GM19351 (cell line): ENCODE data around the gene CD79A.

Source experiments
- ATAC-seq: cut with Tn5 transposase; IDR thresholded peaks from one replicate; pipeline ENCODE4 v1.9.1; 2021; ENCODE audit warnings: mild to moderate bottlenecking, moderate library complexity; ENCODE audit not compliant: unreplicated experiment

CD79A gene

DNA sequence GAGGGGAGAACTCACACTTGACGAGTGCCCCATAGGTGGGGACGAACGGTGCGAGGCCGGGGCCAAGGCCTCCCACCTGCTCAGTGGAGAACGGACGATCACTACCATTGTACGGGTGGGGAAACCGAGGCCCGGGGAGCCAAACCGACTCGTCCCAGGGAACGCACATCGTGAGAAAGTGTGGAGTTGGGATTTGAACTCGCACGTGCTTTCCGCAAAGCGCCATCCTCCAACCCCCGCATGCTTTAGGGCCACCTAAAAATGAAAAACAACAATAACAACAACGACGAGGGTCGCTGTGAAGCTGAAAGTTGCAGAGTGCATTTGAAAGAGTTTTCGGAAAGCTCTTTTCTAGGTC, 6.4 kb downstream of the CD79A start:
- ATAC-seq, result no peak

- peak; percentile 85 for ATAC-seq
Observed at GRCh38 chr19:41883821-41884733, 7.0 kb downstream of the CD79A start.

DNA sequence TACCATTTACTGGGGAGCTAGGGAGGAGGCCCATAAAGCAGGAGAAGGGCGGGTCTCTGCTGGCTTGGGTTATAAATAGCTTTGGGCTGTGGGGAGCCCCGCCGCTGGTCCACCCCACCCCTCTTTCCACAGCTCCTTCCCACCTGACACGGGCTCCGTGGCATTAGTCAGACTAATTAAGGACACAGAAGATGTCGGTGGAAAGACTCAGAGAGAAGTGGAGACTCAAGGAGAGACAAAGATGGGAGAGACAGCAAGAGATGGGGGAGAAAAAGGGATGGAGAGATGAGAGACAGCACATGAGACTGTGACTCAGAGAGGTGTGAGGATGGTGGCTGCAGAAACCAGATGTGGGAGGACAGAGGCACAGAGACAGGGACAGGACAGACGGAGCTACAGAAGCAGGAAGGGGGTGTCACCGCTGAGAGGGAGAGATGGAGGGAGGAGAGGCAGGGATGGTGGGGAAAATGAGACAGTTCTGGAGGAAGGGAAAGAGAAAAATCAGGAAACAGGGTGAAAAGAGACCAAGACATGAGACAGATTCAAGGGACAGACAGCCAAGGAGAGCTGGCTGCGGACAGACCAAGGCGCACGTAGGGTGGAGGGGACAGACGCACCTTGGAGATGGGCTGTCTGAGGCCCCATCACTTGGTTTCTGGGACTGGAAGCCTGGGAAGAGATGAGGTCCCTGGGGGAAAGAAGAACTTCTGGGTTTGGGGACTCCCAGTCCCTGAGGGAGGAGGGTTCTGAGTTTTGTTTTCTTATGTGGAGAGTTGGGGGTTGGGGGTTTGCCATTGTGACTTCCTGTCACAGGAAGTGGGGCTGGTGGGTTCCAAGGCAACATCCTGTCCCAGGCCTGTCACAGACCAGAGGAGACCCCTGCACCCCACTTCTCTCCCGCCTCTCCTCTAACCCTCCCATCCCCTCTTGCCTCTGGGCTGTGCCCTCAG, 10.0 kb downstream of the CD79A start:
- ATAC-seq, result no peak

- ATAC-seq, result no peak
Observed at GRCh38 chr19:41887711-41888382, 10.8 kb downstream of the CD79A start.

GRCh38 chr19:41888926-41889325, 11.8 kb downstream of the CD79A start:
- ATAC-seq, result no peak

DNA sequence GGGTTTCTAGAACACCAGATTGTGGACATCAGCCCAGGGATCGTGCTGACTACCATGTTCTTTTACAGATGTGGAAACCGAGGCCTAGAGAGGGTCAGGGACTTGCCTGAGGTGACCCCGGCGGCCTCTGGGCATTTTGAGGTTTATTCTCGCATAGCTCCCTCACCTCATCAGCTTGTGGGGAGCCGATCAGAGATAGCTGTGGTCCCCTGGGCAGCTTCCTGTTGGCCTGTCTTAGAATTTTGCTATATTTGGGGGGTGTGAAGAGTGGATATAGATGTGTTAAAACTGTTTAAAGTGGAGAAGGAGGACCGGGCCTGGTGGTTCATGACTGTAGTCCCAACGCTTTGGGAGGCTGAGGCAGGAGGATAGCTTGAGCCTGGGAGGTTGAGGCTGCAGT, 12.8 kb downstream of the CD79A start:
- no peak for ATAC-seq

- no peak for ATAC-seq
Observed at GRCh38 chr19:41890936-41891335, 13.9 kb downstream of the CD79A start.

DNA sequence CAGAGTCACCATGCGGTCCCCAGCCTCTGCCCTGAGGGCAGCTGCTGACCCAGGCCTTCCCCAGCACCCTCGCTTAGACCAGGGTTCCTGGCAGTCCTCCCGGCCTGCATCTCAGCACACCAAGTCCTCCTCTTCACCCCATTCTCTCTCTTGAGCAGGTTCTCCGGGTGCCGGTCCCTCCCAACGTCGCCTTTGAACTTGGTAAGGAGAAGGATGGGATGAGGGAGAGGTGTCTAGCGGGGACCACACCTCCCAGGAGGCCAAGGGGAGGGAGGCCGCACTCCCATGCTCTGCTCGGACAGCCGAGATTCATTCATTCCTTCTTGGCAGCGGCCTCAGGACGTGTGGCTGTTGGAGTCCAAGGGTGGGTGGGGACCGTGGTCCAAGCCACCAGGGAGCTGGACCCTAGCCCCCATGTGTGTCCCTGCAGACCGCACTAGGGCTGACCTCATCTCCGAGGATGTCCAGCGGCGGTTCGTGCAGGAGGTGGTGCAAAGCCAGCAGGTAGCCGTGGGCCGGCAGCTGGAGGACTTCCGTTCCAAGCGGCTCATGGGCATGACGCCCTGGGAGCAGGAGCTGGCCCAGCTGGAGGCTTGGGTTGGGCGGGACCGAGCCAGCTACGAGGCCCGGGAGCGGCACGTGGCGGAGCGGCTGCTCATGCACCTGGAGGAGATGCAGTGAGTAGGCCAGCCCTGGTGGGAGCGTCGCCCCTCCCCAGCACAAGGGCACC, 15.3 kb downstream of the CD79A start:
- ATAC-seq, result no peak

DNA sequence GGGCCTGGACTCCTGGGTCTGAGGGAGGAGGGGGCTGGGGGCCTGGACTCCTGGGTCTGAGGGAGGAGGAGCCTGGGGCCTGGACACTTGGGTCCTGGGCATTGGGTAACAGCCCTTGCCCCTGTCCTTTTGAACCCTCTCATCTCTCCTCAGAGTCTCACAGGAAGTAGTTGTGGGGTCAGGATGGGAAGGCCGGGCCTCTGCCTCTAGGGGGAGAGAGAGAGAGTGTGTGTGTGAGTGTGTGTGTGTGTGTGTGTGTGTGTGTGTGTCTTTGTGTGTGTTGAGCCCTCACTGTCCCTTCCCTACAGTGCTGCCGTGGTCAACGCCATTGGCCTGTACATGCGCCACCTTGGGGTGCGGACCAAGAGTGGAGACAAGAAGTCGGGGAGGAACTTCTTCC, 16.8 kb downstream of the CD79A start:
- no peak for ATAC-seq

DNA sequence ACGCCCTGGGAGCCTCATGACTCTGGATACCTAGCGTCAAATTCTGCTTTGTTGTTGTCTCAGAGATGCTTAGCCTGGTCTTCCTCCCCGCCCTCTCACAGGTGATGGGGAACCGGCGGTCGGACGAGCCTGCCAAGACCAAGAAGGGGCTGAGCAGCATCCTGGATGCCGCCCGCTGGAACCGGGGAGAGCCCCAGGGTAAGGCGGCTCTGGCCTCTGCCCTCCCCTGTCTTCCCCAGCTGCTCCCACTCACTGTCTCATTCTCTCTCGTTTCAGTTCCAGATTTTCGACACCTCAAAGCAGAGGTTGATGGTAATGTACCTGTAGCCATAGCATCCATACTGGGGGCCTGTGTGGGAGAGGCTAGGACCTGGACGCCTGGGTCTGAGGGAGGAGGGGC, 17.3 kb downstream of the CD79A start:
- ATAC-seq, result no peak

DNA sequence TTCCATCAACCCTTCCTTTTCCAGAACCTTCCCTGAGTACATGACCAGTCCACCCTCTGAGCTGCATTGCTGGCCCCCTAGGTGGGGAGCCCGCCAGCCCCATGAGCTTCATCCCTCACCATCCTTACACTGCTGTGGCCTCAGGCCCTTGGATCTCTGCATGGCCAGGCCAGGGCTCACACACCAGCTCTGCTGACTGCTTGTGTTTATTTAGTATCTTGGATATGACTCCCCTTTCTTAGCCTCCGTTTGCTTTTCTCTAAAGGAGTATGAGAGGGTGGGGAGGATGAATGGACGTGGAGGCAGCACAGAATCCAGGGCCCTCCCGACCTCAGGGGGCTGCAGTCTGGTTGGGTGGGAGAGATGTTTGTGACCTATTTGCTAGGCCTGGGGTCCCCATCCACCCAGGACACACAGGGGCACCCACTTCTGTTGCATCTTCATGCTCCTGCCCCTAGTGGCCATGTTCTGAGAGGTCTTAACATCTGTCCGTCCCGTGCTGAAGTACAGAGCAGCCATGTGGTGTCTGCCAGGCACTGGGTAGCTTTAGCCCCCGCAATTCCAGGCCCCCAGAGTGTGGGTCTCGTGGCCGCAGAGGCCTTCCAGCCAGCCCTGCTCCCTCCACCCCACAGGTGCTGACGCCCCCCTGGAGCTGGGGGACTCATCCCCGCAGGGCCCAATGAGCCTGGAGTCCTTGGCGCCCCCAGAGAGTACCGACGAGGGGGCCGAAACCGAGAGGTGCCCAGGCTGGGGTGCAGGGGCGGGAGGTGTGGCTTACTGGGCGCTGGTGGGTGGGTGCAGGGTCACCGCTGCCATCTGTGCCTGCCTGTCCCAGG, 18.9 kb downstream of the CD79A start:
- ATAC-seq, result no peak

DNA sequence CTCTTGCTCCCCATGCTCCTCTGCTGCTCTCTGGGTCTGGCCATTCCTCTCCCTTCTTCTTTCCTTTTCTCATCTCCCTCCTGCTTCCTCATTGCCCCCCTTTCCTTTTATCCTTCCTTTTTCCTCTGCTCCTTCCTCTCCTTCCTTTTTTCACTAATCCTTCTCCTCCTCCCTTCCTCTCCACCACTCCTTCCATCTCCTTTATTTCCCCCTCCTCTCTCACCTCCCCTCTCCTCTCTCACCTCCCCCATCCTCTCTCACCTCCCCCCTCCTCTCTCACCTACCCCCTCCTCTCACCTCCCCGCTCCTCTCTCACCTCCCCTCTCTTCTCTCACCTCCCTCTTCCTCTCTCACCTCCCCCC, 19.5 kb downstream of the CD79A start:
- ATAC-seq, result no peak

GRCh38 chr19:41897181-41897580, 20.1 kb downstream of the CD79A start:
- no peak for ATAC-seq

DNA sequence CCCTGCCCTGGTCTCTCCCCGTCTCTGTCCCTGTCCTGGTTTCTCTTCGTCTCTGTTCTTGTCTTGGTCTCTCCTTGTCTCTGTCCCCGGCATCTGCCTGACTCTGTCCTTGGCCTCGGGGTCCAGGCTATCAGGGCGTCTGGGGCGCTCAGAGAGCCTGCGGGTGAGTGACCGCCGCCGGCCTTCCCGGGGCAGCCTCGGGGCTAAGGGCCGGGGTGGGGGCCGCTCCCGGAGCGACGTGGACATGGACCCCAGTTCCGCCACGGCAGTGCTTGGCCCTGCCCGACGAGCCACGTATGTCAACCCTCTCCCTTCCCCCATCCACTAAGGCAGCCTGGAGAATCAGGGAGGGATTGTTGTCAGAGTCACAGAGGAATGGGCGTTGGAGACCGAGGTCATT, 20.7 kb downstream of the CD79A start:
- no peak for ATAC-seq

DNA sequence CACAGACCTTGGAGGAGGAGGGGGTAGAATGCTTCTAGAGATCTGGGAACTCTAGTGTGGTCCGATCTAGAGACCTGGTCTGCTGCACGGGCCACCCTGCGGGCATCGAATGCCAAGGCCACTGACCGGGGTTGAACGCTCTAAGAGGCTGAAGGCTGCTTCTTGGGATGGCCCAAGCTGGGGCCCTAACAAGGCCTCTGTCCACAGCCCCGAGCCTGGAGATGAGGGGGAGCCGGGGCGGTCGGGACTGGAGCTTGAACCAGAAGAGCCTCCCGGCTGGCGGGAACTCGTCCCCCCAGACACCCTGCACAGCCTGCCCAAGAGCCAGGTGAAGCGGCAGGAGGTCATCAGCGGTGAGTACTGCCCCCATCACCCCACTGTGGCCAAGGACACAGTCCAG, 21.2 kb downstream of the CD79A start:
- no peak for ATAC-seq

- ATAC-seq, result no peak
Observed at GRCh38 chr19:41901707-41902360, 24.8 kb downstream of the CD79A start.

- no peak for ATAC-seq
Observed at GRCh38 chr19:41902594-41902993, 25.5 kb downstream of the CD79A start.

DNA sequence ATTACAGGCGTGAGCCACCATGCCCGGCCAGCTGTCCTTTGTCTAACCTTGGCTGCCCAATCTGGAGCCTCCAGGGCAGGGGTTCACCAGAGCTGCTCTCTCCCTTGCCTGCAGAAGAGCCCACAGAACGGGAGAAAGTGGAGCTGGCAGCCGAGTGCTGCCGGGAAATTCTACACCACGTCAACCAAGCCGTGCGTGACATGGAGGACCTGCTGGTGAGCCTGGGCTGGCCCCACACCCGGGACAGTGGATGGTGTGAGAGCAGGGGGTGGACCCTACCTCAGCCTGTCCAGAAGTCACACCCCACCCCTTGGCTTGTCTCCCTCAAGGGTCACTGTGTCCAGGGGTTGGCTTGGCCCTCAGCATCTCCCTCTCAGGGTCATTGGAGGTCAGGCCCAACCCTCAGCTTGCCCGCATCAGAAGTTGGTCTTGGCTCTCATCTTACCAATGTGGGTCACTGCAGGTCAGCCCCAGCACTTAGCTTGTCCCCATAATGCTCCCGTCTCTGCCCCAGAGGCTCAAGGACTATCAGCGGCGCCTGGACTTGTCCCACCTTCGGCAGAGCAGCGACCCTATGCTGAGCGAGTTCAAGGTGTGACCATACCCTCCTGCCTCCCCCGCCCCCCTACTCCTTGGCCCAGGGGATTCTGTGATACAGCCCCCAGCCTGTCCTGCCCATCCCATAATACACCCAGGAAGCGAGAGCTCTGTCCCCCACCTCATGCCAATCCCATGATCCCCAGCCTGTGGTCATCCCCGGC, 26.3 kb downstream of the CD79A start:
- no peak for ATAC-seq
